H9 (cell line): Measurements from ENCODE around the gene ZNF784. TPM values are rescaled to one million over a fixed set of nuclear protein-coding genes. Genes with fewer than 3 reads are reported as not detected.

Experiments
- DNase-seq: peaks from one replicate; pipeline ENCODE4 v3.0.0-alpha.2; 2017
- H2AFZ ChIP-seq: one replicate; pipeline ENCODE4 v1.6.1; 2013; ENCODE audit warnings: mild to moderate bottlenecking, low read length, control low read depth, moderate library complexity
- H2AK5ac ChIP-seq: 2 replicates; pipeline ENCODE4 v1.6.1; 2013; ENCODE audit warnings: low read length, control low read depth, mixed read lengths; ENCODE audit not compliant: insufficient read length
- H2BK120ac ChIP-seq: one replicate; pipeline ENCODE4 v1.6.1; 2013; ENCODE audit warnings: low read depth, mild to moderate bottlenecking, low read length, control low read depth, inconsistent platforms; ENCODE audit not compliant: poor library complexity, severe bottlenecking
- H2BK12ac ChIP-seq: 2 replicates; pipeline ENCODE4 v1.6.1; 2013; ENCODE audit warnings: low read length, control low read depth, mixed read lengths, low read depth; ENCODE audit not compliant: insufficient read length
- H2BK15ac ChIP-seq: 2 replicates; pipeline ENCODE4 v1.6.1; 2013; ENCODE audit warnings: low read depth, low read length, control low read depth
- H2BK20ac ChIP-seq: one replicate; pipeline ENCODE4 v1.6.1; 2013; ENCODE audit warnings: low read depth, mild to moderate bottlenecking, low read length, control low read depth, inconsistent platforms; ENCODE audit not compliant: poor library complexity, severe bottlenecking
- H2BK5ac ChIP-seq: 2 replicates; pipeline ENCODE4 v1.6.1; 2013; ENCODE audit warnings: low read length, control low read depth, mixed read lengths; ENCODE audit not compliant: insufficient read length
- H3K14ac ChIP-seq: 2 replicates; pipeline ENCODE4 v1.6.1; 2013; ENCODE audit warnings: low read length, control low read depth; ENCODE audit not compliant: insufficient read depth
- H3K18ac ChIP-seq: 2 replicates; pipeline ENCODE4 v1.6.1; 2013; ENCODE audit warnings: low read depth, mild to moderate bottlenecking, mixed read lengths, low read length, control low read depth; ENCODE audit not compliant: insufficient read length
- H3K23ac ChIP-seq: 2 replicates; pipeline ENCODE4 v1.6.1; 2013; ENCODE audit warnings: low read length, control low read depth, mixed read lengths, low read depth; ENCODE audit not compliant: insufficient read length
- H3K23me2 ChIP-seq: 2 replicates; pipeline ENCODE4 v1.6.1; 2013; ENCODE audit warnings: low read depth, mild to moderate bottlenecking, mixed read lengths, low read length, control low read depth; ENCODE audit not compliant: insufficient read length, poor library complexity, severe bottlenecking
- H3K27ac ChIP-seq: 2 replicates; pipeline ENCODE4 v1.5.1; 2013; ENCODE audit warnings: low read length, control low read depth, mixed read lengths, low read depth; ENCODE audit not compliant: insufficient read length
- H3K27me3 ChIP-seq: 2 replicates; pipeline ENCODE4 v1.6.1; 2013; ENCODE audit warnings: low read length, control low read depth, inconsistent platforms; ENCODE audit not compliant: insufficient read depth
- H3K4ac ChIP-seq: 2 replicates; pipeline ENCODE4 v1.6.1; 2013; ENCODE audit warnings: low read depth, mild to moderate bottlenecking, control low read depth, inconsistent platforms, low read length, moderate library complexity
- H3K4me1 ChIP-seq: 2 replicates; pipeline ENCODE4 v1.6.1; 2013; ENCODE audit warnings: low read length, control low read depth, inconsistent platforms; ENCODE audit not compliant: insufficient read depth
- H3K4me2 ChIP-seq: 2 replicates; pipeline ENCODE4 v1.6.1; 2013; ENCODE audit warnings: low read length, control low read depth, mixed read lengths; ENCODE audit not compliant: insufficient read length, insufficient read depth
- H3K56ac ChIP-seq: 2 replicates; pipeline ENCODE4 v1.6.1; 2013; ENCODE audit warnings: low read depth, mild to moderate bottlenecking, mixed read lengths, low read length, control low read depth; ENCODE audit not compliant: insufficient read length
- H3K79me1 ChIP-seq: 2 replicates; pipeline ENCODE4 v1.6.1; 2013; ENCODE audit warnings: low read depth, mild to moderate bottlenecking, moderate library complexity, low read length, control low read depth, inconsistent platforms; ENCODE audit not compliant: insufficient read depth, poor library complexity, severe bottlenecking
- H3K79me2 ChIP-seq: 2 replicates; pipeline ENCODE4 v1.6.1; 2013; ENCODE audit warnings: low read length, control low read depth, inconsistent platforms; ENCODE audit not compliant: insufficient read depth
- H3K9ac ChIP-seq: 2 replicates; pipeline ENCODE4 v1.6.1; 2013; ENCODE audit warnings: low read length, control low read depth, mixed read lengths; ENCODE audit not compliant: insufficient read length; ENCODE audit errors: extremely low read depth
- H3K9me3 ChIP-seq: one replicate; pipeline ENCODE4 v1.6.1; 2013; ENCODE audit warnings: low read depth, low read length, inconsistent platforms; ENCODE audit not compliant: control insufficient read depth
- H3T11ph ChIP-seq: one replicate; pipeline ENCODE4 v1.6.1; 2013; ENCODE audit warnings: mild to moderate bottlenecking, low read length, control low read depth, inconsistent platforms
- H4K20me1 ChIP-seq: one replicate; pipeline ENCODE4 v1.6.1; 2013; ENCODE audit not compliant: control insufficient read depth, insufficient read length, insufficient read depth
- H4K5ac ChIP-seq: 2 replicates; pipeline ENCODE4 v1.6.1; 2013; ENCODE audit warnings: low read depth, mild to moderate bottlenecking, mixed read lengths, low read length, control low read depth; ENCODE audit not compliant: insufficient read length
- H4K8ac ChIP-seq: replicated peaks from 2 replicates; pipeline ENCODE4 v1.6.1; 2013; ENCODE audit warnings: low read length, control low read depth, mixed read lengths, low read depth; ENCODE audit not compliant: insufficient read length
- H4K91ac ChIP-seq: 2 replicates; pipeline ENCODE4 v1.6.1; 2013; ENCODE audit warnings: low read depth, mild to moderate bottlenecking, moderate library complexity, mixed read lengths, low read length, control low read depth; ENCODE audit not compliant: insufficient read length
- H3K27ac Mint-ChIP-seq, 3 experiments: 2 replicates in 2 of 3; 3 replicates in 1 of 3; pipeline ENCODE4 v1.8.0; 2020 to 2021; ENCODE audit warnings: mixed read lengths in 3 of 3, mild to moderate bottlenecking in 1 of 3, moderate library complexity in 1 of 3
- H3K27me3 Mint-ChIP-seq: 2 replicates; pipeline ENCODE4 v1.8.0; 2021; ENCODE audit warnings: low read depth, mild to moderate bottlenecking, moderate library complexity, mixed read lengths
- H3K36me3 Mint-ChIP-seq, 3 experiments: 2 replicates in 2 of 3; 3 replicates in 1 of 3; pipeline ENCODE4 v1.8.0; 2020 to 2021; ENCODE audit warnings: low read depth in 3 of 3, mixed read lengths in 3 of 3; ENCODE audit not compliant: insufficient read depth in 1 of 3
- H3K4me1 Mint-ChIP-seq, 2 experiments: 2 replicates each; pipeline ENCODE4 v1.8.0; 2020; ENCODE audit warnings: mixed read lengths in 2 of 2
- H3K4me3 Mint-ChIP-seq, 2 experiments: 2 replicates in 1 of 2; 3 replicates in 1 of 2; pipeline ENCODE4 v1.8.0; 2020 to 2021; ENCODE audit warnings: mild to moderate bottlenecking in 2 of 2, mixed read lengths in 2 of 2, moderate library complexity in 1 of 2
- H3K9me3 Mint-ChIP-seq, 2 experiments: 2 replicates in 1 of 2; 3 replicates in 1 of 2; pipeline ENCODE4 v1.8.0; 2020; ENCODE audit warnings: mild to moderate bottlenecking in 2 of 2, mixed read lengths in 2 of 2, moderate library complexity in 1 of 2
- CTCF ChIP-seq: fragments of 200-600 bp; sonication (generic); conservative IDR thresholded peaks from 3 replicates; pipeline ENCODE4 v1.8.0; 2021; ENCODE audit warnings: antibody characterized with exemption, mild to moderate bottlenecking
- WGBS: extraction: QIAGEN DNeasy Blood & Tissue Kit; methylation state at CpG from one replicate; pipeline ENCODE4 v1.1.7; 2013; ENCODE audit warnings: missing lambda C conversion rate, low lambda C conversion rate, mixed read lengths; ENCODE audit not compliant: insufficient read length; ENCODE audit errors: extremely low coverage; 5-methylcytosine and 5-hydroxymethylcytosine counted together
- total RNA-seq: library from RNA; stranded (reverse); gene quantifications from 2 replicates; pipeline ENCODE4 v1.2.1, GENCODE V29; 2021

Gene ZNF784
- total RNA-seq, 1 experiment from 2014 or later = 10.7 TPM

- no peak overlapping the region for H4K8ac ChIP-seq
- H2BK5ac ChIP-seq = no peak overlapping the region
- H3K14ac ChIP-seq = no peak overlapping the region
- H3K4ac ChIP-seq = no peak overlapping the region
- no CpG with 5 or more reads among the region's 3 CpGs for WGBS
- no peaks in the 10 kb centered on the region for H3K9me3 ChIP-seq
- H3K18ac ChIP-seq = no peak overlapping the region
- 0 out of 5 replicates have a peak overlapping the region, but pooled peaks of 1 of the 2 experiments have one; percentile 0 for H3K4me3 Mint-ChIP-seq
- H3K27me3 Mint-ChIP-seq = peaks cover 1% of the 10 kb centered on the region; the same call in 1 of the 2 replicates
- H2BK12ac ChIP-seq = no peak overlapping the region
- H3K4me2 ChIP-seq = no peak overlapping the region
- H3K27me3 ChIP-seq = no peaks in the 10 kb centered on the region
- TF ChIP-seq CTCF = peak; percentile 87
- no peaks in the 10 kb centered on the region for H4K20me1 ChIP-seq
- peaks cover 0 to 3% (median 0%) of the 10 kb centered on the region in 3 experiments; a peak in 4 of 7 replicates for H3K36me3 Mint-ChIP-seq
- no peak overlapping the region for H3K23ac ChIP-seq
- H3K27ac Mint-ChIP-seq = peak overlapping the region in 1 of 3 experiments; percentile 90; a peak in 2 of 7 replicates
- H3K4me1 Mint-ChIP-seq = peaks cover 19 to 29% of the 10 kb centered on the region in 2 experiments
- peaks cover 10% of the 10 kb centered on the region; the same call in 1 of the 2 replicates for H3K79me2 ChIP-seq
- H2AFZ ChIP-seq = no peak overlapping the region
- H4K91ac ChIP-seq = no peak overlapping the region
- DNase-seq = peak; percentile 87
- no peak overlapping the region for H2BK15ac ChIP-seq
- no peak overlapping the region for H4K5ac ChIP-seq
- H3K27ac ChIP-seq = no peak overlapping the region
- peaks cover 7% of the 10 kb centered on the region for H3K23me2 ChIP-seq
- no peaks in the 10 kb centered on the region; a peak in 1 of 5 replicates for H3K9me3 Mint-ChIP-seq
- H2BK20ac ChIP-seq = no peak overlapping the region
- no peak overlapping the region for H2AK5ac ChIP-seq
- no peak overlapping the region for H3K9ac ChIP-seq
- 0 out of 2 replicates have a peak, but pooled peaks cover 2% of the 10 kb centered on the region for H3K4me1 ChIP-seq
- H3K56ac ChIP-seq = no peak overlapping the region
- no peak overlapping the region for H2BK120ac ChIP-seq
- peaks cover 6% of the 10 kb centered on the region for H3K79me1 ChIP-seq
- no peak overlapping the region for H3T11ph ChIP-seq
These were observed 8.1 kb upstream of the ZNF784 start for GRCh38 chr19:55632463-55632834.
